Measurements from ENCODE around the gene CES3.
"Not testable (repeated sequence)": the region's sequence is repeated elsewhere in the genome, so short reads cannot be mapped to it uniquely, and the experiment has no call there.

CES3 gene

GRCh38 chr16:66970775-66971720 lies 10.0 kb downstream of the CES3 start:
- no peak for DNase-seq (ENCODE audit: low read depth in 2 of 2)

GRCh38 chr16:66972983-66973382 lies 11.9 kb downstream of the CES3 start:
- no peak for DNase-seq (ENCODE audit: low read depth in 2 of 2)

- DNase-seq (ENCODE audit: low read depth in 2 of 2) = no peak
Observed at GRCh38 chr16:66973716-66974115, 12.7 kb downstream of the CES3 start.

- not testable (repeated sequence) for DNase-seq (ENCODE audit: low read depth in 2 of 2)
Observed at GRCh38 chr16:66974156-66974931, 13.3 kb downstream of the CES3 start.

GRCh38 chr16:66974932-66975246 lies 13.8 kb downstream of the CES3 start:
- peak; percentile 15 to 25 for DNase-seq (ENCODE audit: low read depth in 2 of 2)

- no peak for DNase-seq (ENCODE audit: low read depth in 2 of 2)
Observed at GRCh38 chr16:66975302-66975893, 14.3 kb downstream of the CES3 start.

GRCh38 chr16:66976746-66977145 lies 15.7 kb downstream of the CES3 start:
- DNase-seq (ENCODE audit: low read depth in 2 of 2) = no peak

GRCh38 chr16:66977341-66978113 lies 16.5 kb downstream of the CES3 start:
- DNase-seq (ENCODE audit: low read depth in 2 of 2) = peak; percentile 92 to 93

GRCh38 chr16:66979011-66979717 lies 18.1 kb downstream of the CES3 start:
- no peak for DNase-seq (ENCODE audit: low read depth in 2 of 2)

GRCh38 chr16:66983033-66983432 lies 22.0 kb downstream of the CES3 start:
- no peak for DNase-seq (ENCODE audit: low read depth in 2 of 2)

- DNase-seq (ENCODE audit: low read depth in 2 of 2) = peak; percentile 47 to 52
Observed at GRCh38 chr16:66984892-66985311, 23.8 kb downstream of the CES3 start.

- DNase-seq (ENCODE audit: low read depth in 2 of 2) = no peak
Observed at GRCh38 chr16:66986559-66986958, 25.5 kb downstream of the CES3 start.

- DNase-seq (ENCODE audit: low read depth in 2 of 2) = no peak
Observed at GRCh38 chr16:66988197-66988788, 27.2 kb downstream of the CES3 start, which contains the start of gene CES4A. TSS of gene CES4A (plus strand) at chr16:66988589. CDS start at chr16:66988773, 184 bp downstream.

GRCh38 chr16:66991545-66992077 lies 30.5 kb downstream of the CES3 start:
- no peak for DNase-seq (ENCODE audit: low read depth in 2 of 2)

GRCh38 chr16:66993558-66993957 lies 32.5 kb downstream of the CES3 start:
- not testable (repeated sequence) for DNase-seq (ENCODE audit: low read depth in 2 of 2)

GRCh38 chr16:66996324-66996982 lies 35.4 kb downstream of the CES3 start:
- DNase-seq (ENCODE audit: low read depth in 2 of 2) = no peak

GRCh38 chr16:66996983-66997358 lies 35.9 kb downstream of the CES3 start:
- no peak for DNase-seq (ENCODE audit: low read depth in 2 of 2)

- peak in 1 of 2 donors; percentile 54 for DNase-seq (ENCODE audit: low read depth in 2 of 2)
Observed at GRCh38 chr16:67000384-67001351, 39.6 kb downstream of the CES3 start.

Measured in stimulated activated CD4-positive, alpha-beta T cell treated with anti-CD3 and anti-CD28 coated beads, Interleukin-1b, Interleukin-23, amount 100 ng/mL, for 4 hours (primary cell).